Activated T-helper 2 cell treated with anti-CD3 and anti-CD28 coated beads, Interferon-gamma antibody, Interleukin-2, Interleukin-4, amounts not matched to agents 10 μg/mL and 5 μg/mL and 100 μg/mL, durations not matched to agents 14 hours and 24 hours and 36 hours (primary cell): ENCODE results near the gene CREB3L4. TPM values are rescaled to one million over a fixed set of nuclear protein-coding genes. Genes with fewer than 3 reads are reported as not detected.

Experiments
- DNase-seq: peaks from one replicate; pipeline ENCODE4 v3.0.0; 2021; ENCODE audit warnings: low spot score
- H3K27ac Mint-ChIP-seq: one replicate; pipeline ENCODE4 v1.8.0; 2021; ENCODE audit warnings: mixed read lengths
- H3K27me3 Mint-ChIP-seq: one replicate; pipeline ENCODE4 v1.8.0; 2021; ENCODE audit warnings: low read depth, mixed read lengths
- H3K36me3 Mint-ChIP-seq: one replicate; pipeline ENCODE4 v1.8.0; 2021; ENCODE audit warnings: low read depth, mixed read lengths
- H3K4me1 Mint-ChIP-seq: one replicate; pipeline ENCODE4 v1.8.0; 2021; ENCODE audit warnings: low read depth, mixed read lengths
- H3K4me3 Mint-ChIP-seq: one replicate; pipeline ENCODE4 v1.8.0; 2021; ENCODE audit warnings: low read depth, mild to moderate bottlenecking, moderate library complexity, mixed read lengths
- H3K9me3 Mint-ChIP-seq: one replicate; pipeline ENCODE4 v1.8.0; 2021; ENCODE audit warnings: mixed read lengths
- intact Hi-C: fragments of 100-400 bp; cut with micrococcal nuclease; formaldehyde crosslinking; loops from one replicate; pipeline ENCODE4 v1.15.1; 2023
- total RNA-seq: library from RNA; stranded (reverse); gene quantifications from 2 replicates; pipeline ENCODE4 v1.2.3, GENCODE V29; 2022

The CREB3L4 gene
- 12.5 TPM in 2 replicates for total RNA-seq

GRCh38 chr1:153967107-153967999 is at the start of gene CREB3L4:
Gene CREB3L4 (plus strand): TSS chr1:153967902. CDS start chr1:153968526, 624 bp downstream.
- no peaks in the 10 kb centered on the region for H3K27me3 Mint-ChIP-seq
- peaks cover 47% of the 10 kb centered on the region for H3K4me1 Mint-ChIP-seq
- H3K27ac Mint-ChIP-seq = peak within 1 kb of the TSS; percentile 98
- peaks cover 17% of the 10 kb centered on the region for H3K36me3 Mint-ChIP-seq
- no peaks in the 10 kb centered on the region for H3K9me3 Mint-ChIP-seq
- H3K4me3 Mint-ChIP-seq = peak within 1 kb of the TSS; percentile 86
- DNase-seq = peak; percentile 84
- intact Hi-C loops = loop anchor here (1.0 to 10.0 kb wide), 3 partner anchors 9 to 423 kb away; partner anchors contain the start of genes CRTC2, JTB, S100A3 and S100A4

GRCh38 chr1:153919876-153920852 is 47.5 kb upstream of the CREB3L4 start:
- DNase-seq = peak; percentile 23
- no peaks in the 10 kb centered on the region for H3K27me3 Mint-ChIP-seq
- intact Hi-C loops = loop anchor here (5.0 kb wide), 4 partner anchors 33 to 128 kb away; no protein-coding TSS in a partner anchor
- peaks cover 38% of the 10 kb centered on the region for H3K4me1 Mint-ChIP-seq
- peaks cover 33% of the 10 kb centered on the region for H3K36me3 Mint-ChIP-seq
- H3K4me3 Mint-ChIP-seq = peak overlapping the region; percentile 91
- H3K27ac Mint-ChIP-seq = peak overlapping the region; percentile 42
- H3K9me3 Mint-ChIP-seq = no peaks in the 10 kb centered on the region

- Mint-ChIP-seq H3K4me1 (peaks cover 35% of the 10 kb centered on the region), H3K9me3 (no peaks in the 10 kb centered on the region), H3K36me3 (peaks cover 26% of the 10 kb centered on the region), H3K4me3 (peak overlapping the region; percentile 91), H3K27me3 (no peaks in the 10 kb centered on the region), H3K27ac (peak overlapping the region; percentile 93)
- DNase-seq = no peak
- intact Hi-C loops = loop anchor here (5.0 kb wide), 4 partner anchors 34 to 129 kb away; no protein-coding TSS in a partner anchor
These were observed 46.5 kb upstream of the CREB3L4 start for GRCh38 chr1:153921080-153921802.

- intact Hi-C loops = loop anchor here (5.0 kb wide), 4 partner anchors 34 to 129 kb away; no protein-coding TSS in a partner anchor
- no peaks in the 10 kb centered on the region for H3K9me3 Mint-ChIP-seq
- peaks cover 34% of the 10 kb centered on the region for H3K4me1 Mint-ChIP-seq
- H3K36me3 Mint-ChIP-seq = peaks cover 24% of the 10 kb centered on the region
- H3K27me3 Mint-ChIP-seq = no peaks in the 10 kb centered on the region
- peak overlapping the region; percentile 93 for H3K27ac Mint-ChIP-seq
- no peak for DNase-seq
- peak overlapping the region; percentile 91 for H3K4me3 Mint-ChIP-seq
These were observed 46.0 kb upstream of the CREB3L4 start for GRCh38 chr1:153921803-153922075.

- intact Hi-C loops = loop anchor here (5.0 kb wide), 4 partner anchors 35 to 130 kb away; no protein-coding TSS in a partner anchor
- H3K4me1 Mint-ChIP-seq = peaks cover 34% of the 10 kb centered on the region
- peak overlapping the region; percentile 94 for H3K27ac Mint-ChIP-seq
- H3K9me3 Mint-ChIP-seq = no peaks in the 10 kb centered on the region
- DNase-seq = no peak
- H3K27me3 Mint-ChIP-seq = no peaks in the 10 kb centered on the region
- H3K36me3 Mint-ChIP-seq = peaks cover 24% of the 10 kb centered on the region
- H3K4me3 Mint-ChIP-seq = peak overlapping the region; percentile 94
These were observed 45.4 kb upstream of the CREB3L4 start for GRCh38 chr1:153922076-153922971.

GRCh38 chr1:153922972-153923925 is 44.5 kb upstream of the CREB3L4 start, which contains the start of gene GATAD2B:
Gene GATAD2B (minus strand): TSS chr1:153922972. CDS start chr1:153828347, 94,625 bp downstream.
- peaks cover 35% of the 10 kb centered on the region for H3K4me1 Mint-ChIP-seq
- peak; percentile 99 for DNase-seq
- H3K27ac Mint-ChIP-seq = peak within 1 kb of the TSS; percentile 94
- no peaks in the 10 kb centered on the region for H3K27me3 Mint-ChIP-seq
- no peaks in the 10 kb centered on the region for H3K9me3 Mint-ChIP-seq
- peaks cover 17% of the 10 kb centered on the region for H3K36me3 Mint-ChIP-seq
- H3K4me3 Mint-ChIP-seq = peak within 1 kb of the TSS; percentile 94
- intact Hi-C loops = loop anchor here (1.0 to 5.0 kb wide), 9 partner anchors 23 to 297 kb away; partner anchors contain the start of genes CRTC2, DENND4B, RPS27 and UBAP2L

- Mint-ChIP-seq H3K36me3 (peaks cover 23% of the 10 kb centered on the region), H3K27ac (no peak overlapping the region), H3K4me3 (no peak overlapping the region), H3K27me3 (no peaks in the 10 kb centered on the region), H3K4me1 (peaks cover 8% of the 10 kb centered on the region), H3K9me3 (no peaks in the 10 kb centered on the region)
- DNase-seq = no peak
- intact Hi-C loops = no loop called here
These were observed 41.3 kb upstream of the CREB3L4 start for GRCh38 chr1:153926405-153926804.

GRCh38 chr1:153928245-153928644 is 39.5 kb upstream of the CREB3L4 start:
- DNase-seq = no peak
- peaks cover 6% of the 10 kb centered on the region for H3K4me1 Mint-ChIP-seq
- peaks cover 31% of the 10 kb centered on the region for H3K36me3 Mint-ChIP-seq
- intact Hi-C loops = no loop called here
- no peaks in the 10 kb centered on the region for H3K9me3 Mint-ChIP-seq
- H3K4me3 Mint-ChIP-seq = no peak overlapping the region
- H3K27me3 Mint-ChIP-seq = no peaks in the 10 kb centered on the region
- H3K27ac Mint-ChIP-seq = peak overlapping the region; percentile 37

- Mint-ChIP-seq H3K36me3 (peaks cover 34% of the 10 kb centered on the region), H3K4me1 (peaks cover 4% of the 10 kb centered on the region), H3K4me3 (no peak overlapping the region), H3K27ac (no peak overlapping the region), H3K27me3 (no peaks in the 10 kb centered on the region), H3K9me3 (no peaks in the 10 kb centered on the region)
- intact Hi-C loops = no loop called here
- no peak for DNase-seq
These were observed 38.8 kb upstream of the CREB3L4 start for GRCh38 chr1:153928791-153929341.

GRCh38 chr1:153929426-153929825 is 38.3 kb upstream of the CREB3L4 start:
- no peaks in the 10 kb centered on the region for H3K27me3 Mint-ChIP-seq
- no peak overlapping the region for H3K4me3 Mint-ChIP-seq
- H3K36me3 Mint-ChIP-seq = peaks cover 38% of the 10 kb centered on the region
- H3K27ac Mint-ChIP-seq = no peak overlapping the region
- no peak for DNase-seq
- H3K4me1 Mint-ChIP-seq = peaks cover 4% of the 10 kb centered on the region
- intact Hi-C loops = no loop called here
- no peaks in the 10 kb centered on the region for H3K9me3 Mint-ChIP-seq
